GM10266 (cell line): ENCODE data around the gene CHRNA1.

Experiments
- DNase-seq: peaks from one replicate; pipeline ENCODE4 v3.0.0; 2012; ENCODE audit errors: extremely low spot score
- CTCF ChIP-seq: IDR thresholded peaks from 2 replicates; pipeline ENCODE4 v1.5.1; 2012; ENCODE audit warnings: mild to moderate bottlenecking, low read depth; ENCODE audit not compliant: control insufficient read depth, insufficient read depth; ENCODE audit errors: missing control alignments

The CHRNA1 gene

DNA sequence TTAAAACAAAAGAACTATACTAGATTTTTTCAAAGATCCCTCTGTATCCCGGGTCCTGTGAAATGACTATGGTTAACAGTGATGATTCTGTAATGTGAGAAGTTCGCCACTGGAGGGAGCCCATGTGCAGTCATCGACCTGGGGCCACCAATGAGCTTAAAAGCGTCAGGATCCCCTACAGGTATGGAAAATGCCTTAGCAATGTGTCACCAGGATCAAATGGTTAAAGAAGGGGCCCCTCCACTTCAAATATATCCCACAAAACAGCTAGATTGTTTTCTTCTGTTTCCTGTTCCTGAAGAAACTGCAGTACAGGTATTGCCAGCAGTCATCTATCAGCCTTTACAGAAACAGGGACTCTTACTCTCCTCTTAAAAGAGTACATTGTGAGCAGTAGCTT lies 15.3 kb downstream of the CHRNA1 start:
- peak; percentile 82 for TF ChIP-seq CTCF
- DNase-seq = peak; percentile 51

DNA sequence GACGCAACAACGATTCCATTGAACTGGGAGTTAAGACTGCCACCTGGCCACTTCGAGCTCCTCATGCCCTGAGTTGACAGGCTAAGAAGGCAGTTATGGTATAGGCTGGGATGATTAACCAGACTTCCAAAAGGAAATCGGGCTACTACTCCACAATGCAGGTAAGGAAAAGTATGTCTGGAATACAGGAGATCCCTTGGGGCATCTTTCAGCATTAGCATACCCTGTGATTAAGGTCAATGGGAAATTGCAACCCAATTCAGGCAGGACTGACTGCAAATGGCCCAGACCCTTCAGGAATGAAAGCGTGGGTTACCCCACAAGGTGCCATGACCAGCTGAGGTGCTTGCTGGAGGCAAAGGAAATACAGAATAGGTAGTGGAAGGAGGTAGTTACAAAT lies 19.1 kb downstream of the CHRNA1 start:
- DNase-seq = no peak
- no peak for TF ChIP-seq CTCF

GRCh38 chr2:174744111-174744510 lies 20.2 kb downstream of the CHRNA1 start:
- DNase-seq = no peak
- TF ChIP-seq CTCF = no peak

DNA sequence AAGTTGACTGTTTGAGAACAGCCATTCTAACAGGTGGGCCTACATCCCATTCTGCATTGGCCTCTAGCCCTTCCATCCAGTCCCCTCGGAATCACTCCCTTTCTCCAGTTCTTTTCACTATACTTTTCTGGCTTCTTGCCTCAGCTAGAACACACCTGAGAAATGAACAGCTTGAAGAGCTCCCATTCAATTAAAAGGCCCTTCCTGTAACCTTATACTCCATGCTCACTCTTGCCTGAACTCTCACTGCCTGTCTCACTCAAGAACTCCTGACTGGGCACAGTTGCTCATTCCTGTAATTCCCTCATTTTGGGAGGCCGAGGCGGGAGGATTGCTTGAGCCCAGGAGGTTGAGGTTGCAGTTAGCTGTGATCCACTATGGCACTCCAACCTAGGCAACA lies 23.6 kb downstream of the CHRNA1 start:
- TF ChIP-seq CTCF = no peak
- DNase-seq = no peak

DNA sequence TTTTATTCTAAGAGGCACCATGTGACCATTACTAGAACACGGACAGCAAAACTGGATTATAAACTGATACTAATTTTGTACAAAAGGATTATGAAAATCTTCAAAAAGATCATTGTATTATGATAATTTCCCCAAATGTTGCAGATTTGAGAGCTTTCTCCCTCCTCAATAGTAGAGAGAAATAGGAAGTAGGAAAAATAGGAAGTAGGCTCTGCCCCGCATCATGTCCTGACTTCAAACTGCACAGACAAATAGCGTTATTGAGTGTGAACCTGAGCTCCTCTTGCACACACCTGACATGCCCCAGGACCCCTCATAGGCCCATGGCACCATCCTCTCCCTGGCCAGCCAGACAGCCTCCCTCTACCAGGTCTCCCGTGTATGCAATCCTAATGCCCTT lies 25.4 kb downstream of the CHRNA1 start:
- no peak for TF ChIP-seq CTCF

DNA sequence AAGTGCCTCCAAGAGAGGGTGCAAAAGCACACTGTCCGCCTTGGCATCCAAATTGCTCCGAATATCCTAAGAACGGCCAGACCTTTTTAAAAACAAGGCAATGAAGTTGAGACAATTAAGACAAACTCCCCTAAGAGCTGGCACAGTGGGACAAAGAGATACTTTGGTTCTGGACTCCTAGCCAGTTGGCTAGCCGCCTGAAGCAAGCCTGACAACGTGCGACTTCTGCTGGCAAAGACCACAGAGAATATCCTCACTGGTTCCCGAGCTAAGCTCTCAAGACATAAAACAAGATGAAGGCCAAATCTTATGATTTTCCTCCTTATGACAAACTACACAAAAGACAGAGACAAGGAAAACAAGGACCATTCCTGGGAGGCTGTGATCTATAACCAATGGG lies 32.7 kb downstream of the CHRNA1 start:
- DNase-seq = no peak
- no peak for TF ChIP-seq CTCF

More for the DNA sequence above, 25.4 kb downstream of the CHRNA1 start:
- DNase-seq = no peak

DNA sequence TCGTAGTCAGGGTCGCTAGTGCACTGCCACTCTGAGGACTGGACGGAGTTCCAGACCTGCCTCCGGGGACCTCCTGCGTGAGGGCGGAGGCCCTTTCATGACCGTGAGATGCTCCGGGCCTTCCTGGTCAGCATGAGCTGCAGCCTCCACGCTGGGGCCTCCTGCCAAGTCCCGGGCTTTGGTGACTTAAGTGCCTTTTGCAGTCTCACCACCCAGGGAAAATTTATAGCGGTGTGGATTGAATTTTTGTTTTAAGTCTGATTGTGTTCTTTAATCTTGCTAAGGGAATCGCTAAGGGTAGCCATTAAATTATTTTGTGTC lies 33.6 kb downstream of the CHRNA1 start:
- no peak for DNase-seq
- TF ChIP-seq CTCF = no peak
